Activated naive CD8-positive, alpha-beta T cell treated with anti-CD3 and anti-CD28 coated beads for 36 hours (primary cell): ENCODE data around the gene CSNK1G1. TPM values are rescaled to one million over a fixed set of nuclear protein-coding genes. Genes with fewer than 3 reads are reported as not detected.

Experiments
- DNase-seq: peaks from one replicate; pipeline ENCODE4 v3.0.0; 2021
- H3K27ac Mint-ChIP-seq: one replicate; pipeline ENCODE4 v1.8.0; 2022; ENCODE audit warnings: mild to moderate bottlenecking, moderate library complexity, mixed read lengths
- H3K27me3 Mint-ChIP-seq: one replicate; pipeline ENCODE4 v1.8.0; 2022; ENCODE audit warnings: mild to moderate bottlenecking, mixed read lengths
- H3K36me3 Mint-ChIP-seq: one replicate; pipeline ENCODE4 v1.8.0; 2021; ENCODE audit warnings: mild to moderate bottlenecking, mixed read lengths
- H3K4me1 Mint-ChIP-seq: one replicate; pipeline ENCODE4 v1.8.0; 2021; ENCODE audit warnings: mixed read lengths
- H3K4me3 Mint-ChIP-seq: one replicate; pipeline ENCODE4 v1.8.0; 2022; ENCODE audit warnings: mild to moderate bottlenecking, moderate library complexity, mixed read lengths
- H3K9me3 Mint-ChIP-seq: one replicate; pipeline ENCODE4 v1.8.0; 2022; ENCODE audit warnings: mixed read lengths
- total RNA-seq, 2 experiments: library from RNA; stranded (reverse); gene quantifications; one replicate each; pipeline ENCODE4 v1.2.3, GENCODE V29; 2021

CSNK1G1 gene
- total RNA-seq, 2 experiments from 2014 or later, result 17.5 to 19.2 TPM

DNA sequence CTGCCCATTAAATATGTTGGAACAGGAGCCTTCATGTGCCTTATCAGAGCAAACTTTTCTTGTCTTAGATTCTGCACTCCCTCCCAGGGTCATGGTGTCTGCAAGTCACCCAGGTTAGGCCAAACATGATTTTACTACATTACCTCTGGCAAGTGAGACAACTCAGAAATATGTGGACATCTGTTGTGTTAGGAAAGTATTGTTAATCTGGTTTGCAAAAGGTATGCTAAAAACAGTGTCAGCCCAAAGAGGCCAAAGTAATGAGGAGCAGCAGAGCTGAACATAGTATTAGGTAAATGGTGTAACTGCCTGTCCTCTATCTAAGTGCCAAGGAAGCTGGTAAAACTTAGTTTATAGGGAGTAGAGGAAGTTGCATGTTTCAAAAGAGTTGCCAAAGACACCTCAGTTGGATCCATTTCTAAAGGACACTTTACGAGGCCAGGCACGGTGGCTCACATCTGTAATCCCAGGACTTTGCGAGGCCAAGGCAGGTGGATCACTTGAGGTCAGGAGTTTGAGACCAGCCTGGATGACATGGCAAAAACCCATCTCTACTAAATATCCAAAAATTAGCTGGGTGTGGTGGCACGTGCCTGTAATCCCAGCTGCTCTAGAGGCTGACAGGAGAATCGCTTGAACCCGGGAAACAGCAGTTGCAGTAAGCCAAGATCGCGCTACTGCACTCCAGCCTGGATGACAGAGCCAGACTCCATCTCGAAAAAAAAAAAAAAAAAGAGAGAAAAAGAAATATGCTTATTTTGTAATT, 170.6 kb downstream of the CSNK1G1 start:
- Mint-ChIP-seq H3K9me3 (no peaks in the 10 kb centered on the region), H3K4me3 (no peak overlapping the region), H3K27me3 (no peaks in the 10 kb centered on the region), H3K27ac (no peak overlapping the region), H3K4me1 (no peaks in the 10 kb centered on the region), H3K36me3 (peaks cover 9% of the 10 kb centered on the region)
- DNase-seq, result no peak

DNA sequence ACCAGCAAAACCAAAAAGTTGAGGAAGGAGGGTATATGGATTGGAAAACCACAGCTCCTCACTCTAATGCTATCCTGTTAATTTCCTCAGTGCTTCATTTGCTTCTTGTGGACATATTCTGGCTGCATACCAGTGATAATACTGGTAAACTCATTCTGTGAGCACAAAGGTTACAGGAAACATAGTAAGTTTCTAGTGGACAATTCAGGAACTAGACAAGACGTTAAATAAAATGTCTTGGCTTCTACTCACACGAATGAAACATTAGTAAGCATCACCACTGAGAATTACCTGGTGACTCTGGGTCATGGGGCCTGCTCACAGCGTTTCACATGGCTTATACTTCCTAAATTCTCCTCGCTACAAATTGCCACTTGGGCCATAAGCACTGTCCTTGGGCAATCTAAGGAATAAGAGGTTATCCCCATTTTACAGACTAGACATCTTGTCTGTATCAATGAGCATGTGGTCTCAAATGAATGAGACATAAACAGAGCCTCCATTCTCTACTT, 173.1 kb downstream of the CSNK1G1 start:
- Mint-ChIP-seq H3K4me3 (no peak overlapping the region), H3K27ac (no peak overlapping the region)

DNA sequence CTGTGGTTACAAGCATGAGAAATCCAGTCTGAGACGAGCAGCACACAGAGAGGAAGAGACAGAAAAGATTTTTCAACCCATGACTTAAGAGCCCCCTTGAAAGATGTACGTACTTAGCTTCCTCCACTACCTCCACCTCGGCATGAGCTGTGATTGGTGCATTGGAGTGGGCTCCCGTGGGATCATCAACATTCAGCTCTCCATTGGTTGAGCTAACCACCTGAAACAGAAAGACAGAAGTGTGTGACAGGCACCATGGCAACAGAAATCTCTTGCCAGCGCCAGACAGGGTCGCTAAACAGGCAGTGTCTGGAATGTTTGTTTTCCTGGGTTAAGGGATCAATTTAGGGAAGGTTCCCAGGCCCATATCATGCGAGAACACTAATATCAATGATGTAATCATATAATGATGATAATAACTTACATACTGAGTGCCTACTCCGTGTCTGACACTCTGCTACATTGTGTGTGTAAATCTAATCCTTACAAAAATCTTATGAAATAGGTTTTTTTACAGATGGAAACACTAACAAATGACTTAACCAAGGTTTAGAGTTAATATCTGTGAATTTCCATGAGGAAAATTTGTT, 175.6 kb downstream of the CSNK1G1 start:
- H3K36me3 Mint-ChIP-seq, result peaks cover 4% of the 10 kb centered on the region
- no peak overlapping the region for H3K4me3 Mint-ChIP-seq
- no peaks in the 10 kb centered on the region for H3K4me1 Mint-ChIP-seq
- H3K9me3 Mint-ChIP-seq, result no peaks in the 10 kb centered on the region
- DNase-seq, result no peak
- no peaks in the 10 kb centered on the region for H3K27me3 Mint-ChIP-seq
- H3K27ac Mint-ChIP-seq, result no peak overlapping the region

More for the DNA sequence above, 173.1 kb downstream of the CSNK1G1 start:
- no peaks in the 10 kb centered on the region for H3K4me1 Mint-ChIP-seq
- no peak for DNase-seq
- no peaks in the 10 kb centered on the region for H3K9me3 Mint-ChIP-seq
- H3K36me3 Mint-ChIP-seq, result peaks cover 9% of the 10 kb centered on the region
- H3K27me3 Mint-ChIP-seq, result no peaks in the 10 kb centered on the region

DNA sequence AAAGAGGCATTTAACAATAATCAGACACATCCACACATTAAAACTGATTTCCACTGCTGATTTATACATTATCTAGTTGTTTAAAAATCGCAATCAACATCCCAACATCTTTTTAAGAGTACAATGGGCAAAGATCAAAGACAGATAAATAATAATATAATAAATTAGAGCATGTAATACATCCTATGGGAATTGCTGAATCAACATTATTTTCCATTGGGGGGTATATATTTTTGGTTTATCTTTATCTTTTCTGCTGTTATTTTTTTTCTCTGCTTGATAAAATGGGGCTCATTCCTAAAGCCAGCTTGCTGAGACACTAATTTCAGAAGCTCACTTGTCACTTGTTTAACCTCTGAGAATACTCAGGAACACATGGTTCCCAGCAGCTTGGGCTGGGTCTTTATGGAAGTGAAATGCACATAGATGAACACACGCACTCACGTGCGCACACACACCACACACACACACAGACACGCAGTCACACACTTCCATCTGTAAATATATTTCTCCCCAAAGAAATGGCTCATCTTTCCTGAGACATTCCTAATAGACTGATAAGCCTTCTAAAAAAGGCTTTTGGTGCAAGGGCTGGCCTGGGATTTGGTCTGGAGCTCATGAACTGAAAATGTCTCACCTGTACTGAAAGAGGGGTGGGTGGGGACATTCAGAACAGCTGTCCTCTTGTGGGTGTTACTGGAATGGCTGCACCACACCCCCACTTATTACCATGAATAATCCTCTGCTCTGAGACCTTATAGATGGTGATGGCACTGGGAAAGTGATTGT, 189.7 kb downstream of the CSNK1G1 start:
- no peak for DNase-seq
- Mint-ChIP-seq H3K36me3 (peaks cover 19% of the 10 kb centered on the region), H3K4me3 (no peak overlapping the region), H3K9me3 (no peaks in the 10 kb centered on the region), H3K4me1 (peaks cover 21% of the 10 kb centered on the region), H3K27ac (no peak overlapping the region), H3K27me3 (no peaks in the 10 kb centered on the region)

DNA sequence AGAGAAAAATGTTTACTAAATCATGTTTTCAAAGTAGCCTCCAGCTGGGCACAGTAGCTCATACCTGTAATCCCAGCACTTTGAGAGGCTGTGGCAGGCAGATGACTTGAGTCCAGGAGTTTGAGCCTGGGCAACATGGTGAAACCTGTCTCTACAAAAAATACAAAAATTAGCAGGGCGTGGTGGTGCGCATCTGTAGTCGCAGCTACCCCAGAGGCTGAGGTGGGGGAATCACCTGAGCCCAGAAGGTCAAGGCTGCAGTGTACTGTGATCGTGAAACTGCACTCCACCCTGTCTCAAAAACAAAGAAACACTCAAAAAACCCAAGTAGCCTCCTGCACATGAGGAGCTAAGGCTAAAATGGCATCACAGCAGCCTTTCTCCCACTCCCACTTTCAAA, 191.5 kb downstream of the CSNK1G1 start:
- H3K4me1 Mint-ChIP-seq, result peaks cover 31% of the 10 kb centered on the region
- H3K27me3 Mint-ChIP-seq, result no peaks in the 10 kb centered on the region
- no peak for DNase-seq
- peak overlapping the region; percentile 89 for H3K4me3 Mint-ChIP-seq
- peak overlapping the region; percentile 93 for H3K27ac Mint-ChIP-seq
- H3K9me3 Mint-ChIP-seq, result no peaks in the 10 kb centered on the region
- peaks cover 19% of the 10 kb centered on the region for H3K36me3 Mint-ChIP-seq

DNA sequence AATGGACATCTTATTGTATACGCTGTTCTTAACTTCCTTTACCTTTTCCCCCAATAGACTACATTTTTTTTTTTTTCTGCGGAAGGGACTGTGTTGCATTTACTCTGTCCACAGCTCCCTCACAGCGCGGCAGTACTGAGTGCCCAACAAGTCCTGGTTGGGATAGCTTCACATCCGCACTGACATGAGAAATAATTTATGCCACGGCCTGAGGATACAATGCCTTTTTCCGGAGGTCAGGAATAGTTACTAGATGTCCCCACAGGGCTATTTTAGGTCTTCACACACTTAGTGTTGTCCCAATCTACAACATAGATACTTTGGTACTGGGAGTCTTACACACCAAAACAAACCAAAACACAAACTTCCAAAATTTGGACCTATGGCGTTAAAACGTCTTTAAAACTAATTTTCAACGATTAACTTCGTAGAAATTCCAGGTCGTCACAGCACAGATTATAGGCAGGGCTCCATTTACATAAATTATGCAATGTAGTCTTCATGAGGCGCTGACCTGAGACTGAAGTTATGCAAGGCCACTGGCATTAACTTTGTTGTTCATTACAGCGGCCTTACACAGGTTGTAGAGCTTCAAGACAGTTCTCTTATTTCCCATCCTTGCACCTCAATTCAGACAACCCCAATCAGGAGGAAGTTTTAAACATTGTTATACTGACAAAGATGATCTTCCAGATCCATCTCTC, 192.2 kb downstream of the CSNK1G1 start:
- peaks cover 22% of the 10 kb centered on the region for H3K36me3 Mint-ChIP-seq
- H3K4me3 Mint-ChIP-seq, result peak overlapping the region; percentile 89
- no peak for DNase-seq
- peaks cover 36% of the 10 kb centered on the region for H3K4me1 Mint-ChIP-seq
- no peaks in the 10 kb centered on the region for H3K9me3 Mint-ChIP-seq
- H3K27me3 Mint-ChIP-seq, result no peaks in the 10 kb centered on the region
- peak overlapping the region; percentile 93 for H3K27ac Mint-ChIP-seq

DNA sequence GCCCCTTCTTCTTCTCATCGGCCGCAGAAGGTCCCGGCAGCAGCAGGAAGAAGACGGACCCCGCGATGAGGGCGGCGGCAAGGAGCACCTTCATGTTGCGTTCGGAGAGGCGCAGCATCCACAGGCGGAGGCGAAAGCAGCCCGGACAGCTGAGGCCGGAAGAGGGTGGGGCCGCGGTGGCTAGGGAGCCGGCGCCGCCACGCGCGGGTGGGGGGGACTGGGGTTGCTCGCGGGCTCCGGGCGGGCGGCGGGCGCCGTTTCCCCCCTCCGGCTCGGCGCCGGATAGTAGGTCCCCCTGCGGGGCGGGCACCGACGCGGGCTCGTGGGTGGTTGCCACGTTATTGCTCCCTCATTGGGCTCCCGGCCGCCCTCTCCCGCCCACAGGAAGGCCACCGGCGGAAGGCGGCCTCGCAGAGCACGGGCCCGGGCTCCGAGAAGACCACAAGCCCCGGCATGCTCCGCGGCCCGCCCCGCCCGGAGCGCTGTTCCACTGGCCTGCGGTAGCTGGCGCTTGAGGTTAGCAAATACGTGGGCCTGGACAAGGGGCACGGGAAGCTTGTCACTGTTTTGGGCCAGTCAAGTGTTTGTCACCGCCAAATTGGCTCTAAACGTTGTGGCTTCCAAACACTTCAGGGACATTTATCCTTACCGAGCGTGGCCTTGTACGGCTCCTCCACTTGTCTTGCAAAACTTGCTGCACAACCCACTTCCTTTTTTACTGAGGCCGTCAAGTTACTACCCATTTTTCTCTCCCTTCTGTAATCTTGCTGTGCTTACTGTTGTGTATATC, 192.9 kb downstream of the CSNK1G1 start, which contains the start of gene PPIB:
PPIB (minus strand) TSS at position 154 of the 790 bp plus-strand sequence; CDS start at position 118, 36 bp downstream.
- peak; percentile 98 for DNase-seq
- peak within 1 kb of the TSS; percentile 93 for H3K27ac Mint-ChIP-seq
- peaks cover 42% of the 10 kb centered on the region for H3K4me1 Mint-ChIP-seq
- H3K9me3 Mint-ChIP-seq, result no peaks in the 10 kb centered on the region
- H3K27me3 Mint-ChIP-seq, result no peaks in the 10 kb centered on the region
- H3K36me3 Mint-ChIP-seq, result peaks cover 28% of the 10 kb centered on the region
- H3K4me3 Mint-ChIP-seq, result peak within 1 kb of the TSS; percentile 90

DNA sequence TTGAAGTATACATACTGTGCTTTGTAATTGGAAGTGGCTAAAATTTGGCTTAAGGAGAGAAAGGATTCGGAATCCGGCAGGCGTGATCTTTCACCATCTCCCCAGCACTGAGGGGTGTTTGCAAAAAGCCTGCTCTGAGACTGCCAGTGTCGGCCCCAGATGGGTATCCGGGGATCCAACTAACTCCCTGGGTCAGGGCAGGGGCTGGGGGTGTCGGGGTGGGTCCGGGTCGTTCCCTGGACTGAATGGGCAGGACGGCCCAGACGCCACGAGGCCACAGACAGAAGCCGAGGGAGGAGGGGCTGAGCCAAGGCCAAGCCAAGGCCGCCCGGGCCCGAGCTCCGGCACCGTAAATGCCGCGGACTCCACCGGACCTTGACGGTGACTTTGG, 193.5 kb downstream of the CSNK1G1 start:
- Mint-ChIP-seq H3K4me3 (peak overlapping the region; percentile 90), H3K27me3 (no peaks in the 10 kb centered on the region), H3K4me1 (peaks cover 45% of the 10 kb centered on the region), H3K36me3 (peaks cover 31% of the 10 kb centered on the region), H3K9me3 (no peaks in the 10 kb centered on the region), H3K27ac (peak overlapping the region; percentile 87)
- DNase-seq, result no peak

DNA sequence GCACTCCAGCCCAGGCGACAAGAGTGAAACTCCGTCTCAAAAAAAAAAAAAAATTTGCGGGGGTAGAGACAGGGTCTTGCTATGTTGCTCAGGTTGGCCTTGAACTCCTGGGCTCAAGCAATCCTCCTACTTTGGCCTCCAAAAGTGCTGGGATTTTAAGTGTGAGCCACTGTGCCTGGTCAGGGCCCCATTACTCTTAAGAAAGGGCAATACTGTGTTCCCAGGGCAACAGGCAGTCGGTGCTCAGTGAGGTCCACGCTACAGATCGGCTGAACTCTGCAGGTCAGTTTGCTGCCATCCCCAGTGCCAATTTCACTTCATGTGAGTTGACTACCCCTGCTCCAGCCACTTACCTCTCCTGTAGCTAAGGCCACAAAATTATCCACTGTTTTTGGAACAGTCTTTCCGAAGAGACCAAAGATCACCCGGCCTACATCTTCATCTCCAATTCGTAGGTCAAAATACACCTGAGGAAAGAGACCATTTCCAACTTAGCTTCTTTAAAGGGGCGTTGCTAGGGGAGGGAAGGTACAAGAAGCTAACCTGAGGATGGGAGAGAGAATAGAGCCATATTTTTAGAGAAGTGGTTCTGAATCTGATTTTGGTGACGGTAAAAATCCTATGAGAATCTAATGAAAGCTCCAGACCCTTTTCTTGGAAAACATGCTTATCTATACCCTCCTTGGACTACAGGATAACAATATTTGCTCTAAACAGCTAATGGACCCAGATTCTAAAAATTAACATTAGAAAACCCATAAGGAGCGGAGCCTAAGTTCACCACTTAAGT, 194.1 kb downstream of the CSNK1G1 start:
- H3K9me3 Mint-ChIP-seq, result no peaks in the 10 kb centered on the region
- H3K4me1 Mint-ChIP-seq, result peaks cover 45% of the 10 kb centered on the region
- H3K27me3 Mint-ChIP-seq, result no peaks in the 10 kb centered on the region
- H3K4me3 Mint-ChIP-seq, result peak overlapping the region; percentile 90
- DNase-seq, result no peak
- H3K36me3 Mint-ChIP-seq, result peaks cover 30% of the 10 kb centered on the region
- peak overlapping the region; percentile 87 for H3K27ac Mint-ChIP-seq

DNA sequence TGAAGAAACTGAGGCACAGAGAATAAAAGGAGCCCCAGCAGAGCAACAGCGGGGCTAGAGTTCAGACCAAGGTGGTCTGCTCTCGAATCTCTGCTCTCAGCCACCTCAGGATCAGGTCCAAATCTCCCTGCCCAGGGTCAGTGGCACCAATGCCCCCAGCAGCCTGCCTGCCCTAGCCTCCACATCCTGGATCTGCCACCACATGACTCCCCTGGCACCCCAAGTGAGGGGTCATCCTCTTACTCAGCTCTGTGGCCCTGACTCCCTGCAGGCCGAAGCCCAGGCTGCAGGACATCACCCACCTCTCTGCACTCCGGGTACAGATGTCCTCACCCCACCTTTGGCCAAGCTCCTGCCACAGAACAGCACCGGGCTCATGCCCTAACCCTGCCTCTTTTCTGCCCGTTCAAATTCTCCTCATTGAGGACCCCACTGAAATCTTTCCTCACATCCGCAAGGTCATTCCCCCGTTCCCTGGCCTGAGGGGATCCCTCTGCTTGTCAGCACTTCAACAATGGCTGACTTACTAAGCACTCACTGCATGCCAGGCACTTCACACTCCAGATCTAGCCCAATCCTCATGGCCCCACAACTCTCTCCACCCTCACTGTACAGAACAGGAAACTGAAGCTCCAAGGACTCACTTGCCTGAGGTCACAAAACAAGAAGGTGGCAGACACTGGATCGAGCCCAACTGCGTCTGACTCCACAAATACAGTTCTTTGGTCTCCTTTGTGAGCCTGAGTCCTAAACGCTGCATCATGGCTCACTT, 197.4 kb downstream of the CSNK1G1 start:
- Mint-ChIP-seq H3K36me3 (peaks cover 36% of the 10 kb centered on the region), H3K4me1 (peaks cover 33% of the 10 kb centered on the region), H3K27ac (peak overlapping the region; percentile 55), H3K27me3 (peaks cover under 1% of the 10 kb centered on the region), H3K4me3 (no peak overlapping the region), H3K9me3 (no peaks in the 10 kb centered on the region)
- DNase-seq, result no peak

DNA sequence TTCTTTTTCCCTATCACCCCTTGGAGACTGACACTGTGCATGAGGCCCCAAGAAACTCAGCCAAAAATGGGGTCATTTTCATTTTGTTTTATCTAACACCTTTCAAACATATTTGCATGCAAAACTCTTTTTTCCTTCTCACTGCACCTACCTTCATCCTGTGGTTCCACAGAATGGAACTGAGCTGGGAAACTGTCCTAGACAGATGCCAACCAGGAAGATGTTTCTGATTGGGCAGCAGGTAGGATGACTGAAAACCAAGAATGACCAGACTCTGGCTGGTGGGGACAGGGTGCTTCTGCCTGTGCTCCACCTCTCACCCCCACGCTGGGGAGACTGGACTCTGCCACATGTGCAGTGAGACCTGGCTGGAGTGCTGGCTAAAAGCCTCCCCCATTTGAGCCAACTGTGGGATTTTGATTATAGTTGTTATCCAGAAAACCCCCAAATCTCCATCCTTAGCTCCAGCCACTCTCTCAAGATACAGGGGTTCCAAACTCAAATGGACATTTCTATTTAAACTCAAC, 198.3 kb downstream of the CSNK1G1 start:
- Mint-ChIP-seq H3K9me3 (no peaks in the 10 kb centered on the region), H3K27ac (peak overlapping the region; percentile 35), H3K36me3 (peaks cover 36% of the 10 kb centered on the region), H3K4me3 (no peak overlapping the region), H3K27me3 (peaks cover 8% of the 10 kb centered on the region), H3K4me1 (peaks cover 33% of the 10 kb centered on the region)
- no peak for DNase-seq

DNA sequence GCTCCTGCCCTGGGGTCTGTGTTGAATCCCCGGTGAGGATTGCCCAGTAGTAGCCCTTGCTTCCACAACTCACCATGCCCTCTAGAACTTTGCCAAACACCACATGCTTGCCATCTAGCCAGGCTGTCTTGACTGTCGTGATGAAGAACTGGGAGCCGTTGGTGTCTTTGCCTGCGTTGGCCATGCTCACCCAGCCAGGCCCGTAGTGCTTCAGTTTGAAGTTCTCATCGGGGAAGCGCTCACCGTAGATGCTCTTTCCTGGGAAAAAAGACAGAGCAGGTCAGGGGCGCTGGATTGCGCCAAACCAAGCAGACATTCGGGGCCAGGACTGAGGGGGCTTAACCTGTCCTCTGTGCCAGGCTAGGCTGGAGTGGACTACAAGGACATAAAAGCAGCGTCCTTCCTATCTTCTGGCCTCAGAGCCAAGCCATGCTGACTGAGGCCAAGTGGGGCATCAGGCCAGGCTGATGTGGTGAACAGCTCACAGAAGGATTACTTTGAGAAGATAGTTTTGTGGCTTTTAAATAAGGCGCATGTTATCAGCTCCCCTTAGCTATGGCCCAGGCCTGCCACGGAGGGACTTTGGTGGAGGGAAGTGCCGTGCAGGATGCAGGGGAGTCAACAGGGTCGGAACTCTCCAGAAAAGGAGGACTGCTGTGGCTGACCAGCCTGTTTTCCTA, 199.2 kb downstream of the CSNK1G1 start:
- Mint-ChIP-seq H3K36me3 (peaks cover 31% of the 10 kb centered on the region), H3K9me3 (no peaks in the 10 kb centered on the region), H3K4me1 (peaks cover 32% of the 10 kb centered on the region), H3K27me3 (peaks cover 11% of the 10 kb centered on the region), H3K4me3 (no peak overlapping the region), H3K27ac (no peak overlapping the region)
- DNase-seq, result no peak
